Vagina (tissue), 2 donors: ENCODE data around the gene RBM12.

ENCODE experiments used
- POLR2A ChIP-seq, 2 donors: fragments of 450-650 bp; IDR thresholded peaks; one replicate each; pipeline ENCODE4 v1.6.1; 2017; ENCODE audit warnings: antibody characterized with exemption in 2 of 2, mild to moderate bottlenecking in 2 of 2, moderate library complexity in 2 of 2
- POLR2AphosphoS5 ChIP-seq, 2 donors: sonication (generic); formaldehyde crosslinking; IDR thresholded peaks; one replicate each; pipeline ENCODE4 v1.9.0; 2017; ENCODE audit warnings: antibody characterized with exemption in 2 of 2, mild to moderate bottlenecking in 2 of 2, low read depth in 1 of 2; ENCODE audit not compliant: insufficient read depth in 1 of 2
- TF ChIP-seq, protein P1 (sequence below), 3 experiments: fragments of 450-650 bp in 2 of 3; fragments of 200-600 bp in 1 of 3; sonication (generic) in 1 of 3; IDR thresholded peaks; one replicate each; pipeline ENCODE4 v1.5.1; 2017 to 2019; ENCODE audit warnings: antibody characterized with exemption in 3 of 3, mild to moderate bottlenecking in 2 of 3, moderate library complexity in 2 of 3

DNA sequence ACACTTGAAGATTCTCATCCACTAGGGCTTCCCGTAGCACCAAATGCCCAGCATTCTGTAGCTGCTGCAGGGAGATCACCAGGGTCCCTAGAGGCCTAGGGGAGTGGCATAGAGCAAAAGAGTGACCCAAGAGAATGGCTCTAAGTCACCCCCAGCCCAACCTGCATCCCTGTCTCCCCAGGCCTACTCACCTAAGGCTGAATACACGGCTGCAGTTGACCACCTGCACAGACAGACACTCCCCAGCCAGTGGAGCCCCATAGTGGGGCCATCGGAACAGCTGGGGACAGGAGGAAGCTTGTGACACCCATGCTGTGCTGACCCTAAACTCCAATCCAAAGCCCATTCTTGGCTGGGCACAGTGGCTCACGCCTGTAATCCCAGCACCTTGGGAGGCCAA, 58.6 kb downstream of the RBM12 start:
- TF ChIP-seq, protein P1, sequence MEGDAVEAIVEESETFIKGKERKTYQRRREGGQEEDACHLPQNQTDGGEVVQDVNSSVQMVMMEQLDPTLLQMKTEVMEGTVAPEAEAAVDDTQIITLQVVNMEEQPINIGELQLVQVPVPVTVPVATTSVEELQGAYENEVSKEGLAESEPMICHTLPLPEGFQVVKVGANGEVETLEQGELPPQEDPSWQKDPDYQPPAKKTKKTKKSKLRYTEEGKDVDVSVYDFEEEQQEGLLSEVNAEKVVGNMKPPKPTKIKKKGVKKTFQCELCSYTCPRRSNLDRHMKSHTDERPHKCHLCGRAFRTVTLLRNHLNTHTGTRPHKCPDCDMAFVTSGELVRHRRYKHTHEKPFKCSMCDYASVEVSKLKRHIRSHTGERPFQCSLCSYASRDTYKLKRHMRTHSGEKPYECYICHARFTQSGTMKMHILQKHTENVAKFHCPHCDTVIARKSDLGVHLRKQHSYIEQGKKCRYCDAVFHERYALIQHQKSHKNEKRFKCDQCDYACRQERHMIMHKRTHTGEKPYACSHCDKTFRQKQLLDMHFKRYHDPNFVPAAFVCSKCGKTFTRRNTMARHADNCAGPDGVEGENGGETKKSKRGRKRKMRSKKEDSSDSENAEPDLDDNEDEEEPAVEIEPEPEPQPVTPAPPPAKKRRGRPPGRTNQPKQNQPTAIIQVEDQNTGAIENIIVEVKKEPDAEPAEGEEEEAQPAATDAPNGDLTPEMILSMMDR (IDR thresholded peaks at IDR 0.05): no peak
- TF ChIP-seq POLR2A (IDR thresholded peaks at IDR 0.05) (no peak), POLR2AphosphoS5 (IDR thresholded peaks at IDR 0.05; ENCODE audit: insufficient read depth in 1 of 2, low read depth in 1 of 2) (no peak)
